SK-N-MC (cell line): ENCODE measurements around the gene SMAD3.

Source experiments
- EZH2 ChIP-seq: fragments of 200-600 bp; sonication (generic); IDR thresholded peaks from one replicate; pipeline ENCODE4 v1.6.1; 2017; ENCODE audit warnings: antibody characterized with exemption
- POLR2AphosphoS5 ChIP-seq: IDR thresholded peaks from 2 replicates; pipeline ENCODE4 v1.6.1; 2012; ENCODE audit warnings: mild to moderate bottlenecking, low read depth, low read length, borderline replicate concordance

- TF ChIP-seq POLR2AphosphoS5 (no peak), EZH2 (no peak)
Measured at GRCh38 chr15:67097930-67098740, 32.7 kb downstream of the SMAD3 start.
